GM18520 (cell line): ENCODE data around the gene ACOT13.
"Not testable (repeated sequence)": the region's sequence is repeated elsewhere in the genome, so short reads cannot be mapped to it uniquely, and the experiment has no call there.

Experiments used
- ATAC-seq: cut with Tn5 transposase; IDR thresholded peaks from one replicate; pipeline ENCODE4 v1.9.1; 2021; ENCODE audit not compliant: unreplicated experiment

Gene ACOT13

DNA sequence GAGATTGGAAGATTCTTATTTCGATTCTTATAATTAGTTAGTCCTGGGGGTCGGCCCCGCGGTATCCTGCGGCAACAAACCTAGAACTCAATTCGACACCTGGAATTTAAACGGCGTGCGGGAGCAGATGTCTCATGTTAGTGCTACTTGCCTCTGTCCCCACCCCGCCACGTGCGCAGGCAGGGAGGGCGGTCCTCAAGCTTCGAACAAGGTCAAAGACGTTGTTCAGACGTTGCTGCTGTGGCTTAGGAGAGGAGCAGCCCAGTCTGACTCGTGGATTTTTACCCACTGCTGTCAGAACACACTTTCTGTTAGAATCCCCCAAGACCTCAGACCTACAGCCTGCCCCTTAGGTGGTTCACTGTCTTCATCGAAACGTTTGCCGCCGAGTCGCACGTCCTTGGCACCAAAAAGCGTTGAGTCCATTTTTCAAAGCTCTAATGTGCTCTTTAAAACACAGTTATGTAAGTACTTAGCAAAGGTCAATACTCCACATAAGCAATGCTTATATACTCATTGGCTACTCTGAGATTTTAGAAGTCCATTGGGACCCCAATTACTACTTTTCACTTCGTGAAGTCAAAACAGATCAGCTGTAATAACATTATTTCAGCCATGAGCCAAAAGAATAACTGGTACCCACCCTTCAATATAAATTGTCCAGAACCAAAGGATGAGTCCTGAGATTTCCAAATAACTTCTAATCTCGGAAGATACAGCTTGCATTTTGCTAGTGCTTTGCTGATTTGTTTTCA lies 54.8 kb downstream of the ACOT13 start:
- peak; percentile 28 for ATAC-seq

- ATAC-seq: no peak
Measured at GRCh38 chr6:24723270-24723669, 56.4 kb downstream of the ACOT13 start.

DNA sequence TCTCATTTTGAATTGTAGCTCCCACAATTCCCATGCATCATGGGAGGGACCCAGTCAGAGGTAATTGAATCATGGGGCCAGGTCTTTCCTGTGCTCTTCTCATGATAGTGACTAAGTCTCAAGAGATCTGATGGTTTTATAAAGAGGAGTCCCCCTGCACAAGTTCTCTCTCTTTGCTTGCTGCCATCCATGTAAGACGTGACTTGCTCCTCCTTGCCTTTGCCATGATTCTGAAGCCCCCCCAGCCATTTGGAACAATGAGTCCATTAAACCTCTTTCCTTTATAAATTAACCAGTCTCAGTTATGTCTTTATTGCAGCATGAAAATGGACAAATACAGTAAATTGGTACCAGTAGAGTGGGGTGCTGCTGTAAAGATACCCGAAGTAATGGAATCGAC lies 63.8 kb downstream of the ACOT13 start:
- ATAC-seq: not testable (repeated sequence)

DNA sequence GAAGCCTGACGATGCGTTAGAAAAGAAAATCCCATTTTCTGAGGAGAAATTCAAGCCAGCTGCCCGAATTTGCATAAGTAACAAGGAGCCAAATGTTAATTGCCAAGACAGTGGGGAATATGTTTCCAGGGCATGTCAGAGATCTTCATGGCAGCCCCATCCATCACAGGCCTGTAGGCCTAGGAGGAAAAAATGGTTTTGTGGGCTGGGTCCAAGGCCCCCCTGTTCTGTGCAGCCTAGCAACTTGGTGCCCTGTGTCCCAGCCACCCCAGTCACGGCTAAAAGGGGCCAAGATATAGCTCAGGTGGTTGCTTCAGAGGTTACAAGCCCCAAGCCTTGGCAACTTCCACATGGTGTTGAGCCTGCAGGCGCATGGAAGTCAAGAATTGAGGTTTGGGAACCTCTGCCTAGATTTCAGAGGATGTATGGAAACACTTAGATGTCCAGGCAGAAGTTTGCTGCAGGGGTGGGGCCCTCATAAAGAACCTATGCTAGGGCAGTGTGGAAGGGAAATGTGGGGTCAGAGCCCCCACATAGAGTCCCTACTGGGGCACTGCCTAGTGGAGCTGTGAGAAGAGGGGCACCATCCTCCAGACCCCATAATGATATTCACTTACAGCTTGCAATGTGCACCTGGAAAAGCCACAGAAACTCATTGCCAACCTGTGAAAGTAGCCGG lies 64.7 kb downstream of the ACOT13 start:
- not testable (repeated sequence) for ATAC-seq

DNA sequence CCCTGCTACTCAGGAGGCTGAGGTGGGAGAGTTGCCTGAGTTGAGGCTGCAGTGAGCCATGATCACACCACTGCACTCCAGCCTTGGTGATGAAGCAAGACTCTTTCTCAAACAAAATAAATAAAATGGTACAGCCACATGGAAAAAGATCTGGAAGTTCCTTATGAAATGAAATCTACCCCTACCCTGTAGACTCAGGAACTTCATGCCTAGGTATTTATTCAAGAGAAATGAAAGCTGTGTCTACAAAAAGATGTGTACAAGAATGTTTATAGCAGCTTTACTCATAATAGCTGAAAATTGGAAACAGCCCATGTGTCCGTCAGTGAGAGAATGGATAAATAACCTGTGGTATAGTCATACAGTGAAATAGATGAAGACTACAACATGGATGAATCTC lies 67.3 kb downstream of the ACOT13 start:
- ATAC-seq: no peak

GRCh38 chr6:24734710-24735109 lies 67.8 kb downstream of the ACOT13 start:
- ATAC-seq: not testable (repeated sequence)

DNA sequence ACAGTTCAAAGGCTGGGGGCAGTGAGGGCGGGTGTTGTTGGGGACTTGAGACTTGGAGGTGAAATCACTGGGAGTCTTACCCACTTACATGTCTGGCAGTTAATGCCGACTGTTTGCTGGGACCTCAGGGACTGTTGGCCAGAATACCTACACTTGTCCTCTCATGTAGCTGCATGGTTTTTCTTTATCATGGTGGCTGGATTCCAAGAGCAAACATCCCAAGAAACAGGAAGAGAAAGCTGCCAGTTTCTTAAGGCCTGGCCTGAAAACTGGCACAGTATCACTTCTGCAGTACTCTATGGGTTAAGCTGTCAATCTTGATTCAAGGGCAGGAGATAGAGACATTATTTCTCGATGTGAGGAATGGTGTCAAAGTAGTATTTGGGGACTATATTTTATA lies 71.9 kb downstream of the ACOT13 start:
- no peak for ATAC-seq

DNA sequence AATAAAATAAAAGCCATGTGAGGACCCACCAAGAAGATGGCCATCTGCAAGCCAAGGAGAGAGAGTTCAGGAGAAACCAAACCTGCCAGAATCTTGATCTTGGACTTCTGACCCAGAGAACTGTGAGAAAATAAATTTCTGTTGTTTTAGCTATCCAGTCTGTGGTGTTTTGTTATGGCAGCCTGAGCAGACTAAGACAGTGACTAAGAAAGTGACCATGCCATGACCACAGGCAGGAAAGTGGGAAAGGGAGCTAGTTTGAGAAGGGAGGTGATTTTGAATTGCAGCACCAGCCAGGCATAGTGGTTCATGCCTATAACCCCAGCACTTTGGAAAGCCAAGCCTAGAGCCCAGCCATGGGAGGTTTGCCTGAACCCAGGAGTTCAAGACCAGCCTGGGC lies 74.0 kb downstream of the ACOT13 start:
- no peak for ATAC-seq

- no peak for ATAC-seq
Measured at GRCh38 chr6:24742216-24742738, 75.4 kb downstream of the ACOT13 start.

- ATAC-seq: peak; percentile 77
Measured at GRCh38 chr6:24743265-24743943, 76.5 kb downstream of the ACOT13 start.

- ATAC-seq: no peak
Measured at GRCh38 chr6:24743944-24744335, 77.1 kb downstream of the ACOT13 start.

GRCh38 chr6:24744911-24745310 lies 78.0 kb downstream of the ACOT13 start:
- ATAC-seq: no peak

GRCh38 chr6:24749297-24749696 lies 82.4 kb downstream of the ACOT13 start:
- ATAC-seq: no peak

DNA sequence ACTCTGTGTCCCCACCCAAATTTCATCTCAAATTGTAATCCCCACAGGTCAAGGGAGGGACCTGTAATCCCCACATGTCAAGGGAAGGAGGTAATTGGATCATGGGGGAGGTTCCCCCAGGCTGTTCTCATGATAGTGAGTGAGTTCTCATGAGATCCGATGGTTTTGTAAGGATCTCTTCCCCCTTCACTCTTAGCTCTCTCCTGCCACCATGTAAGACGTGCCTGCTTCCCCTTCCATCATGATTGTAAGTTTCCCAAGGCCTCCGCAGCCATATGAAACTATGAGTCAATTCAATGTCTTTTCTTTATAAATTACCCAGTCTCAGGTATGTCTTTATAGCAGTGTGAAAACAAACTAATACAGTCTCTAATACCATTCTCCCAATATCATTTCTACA lies 84.0 kb downstream of the ACOT13 start:
- ATAC-seq: not testable (repeated sequence)

DNA sequence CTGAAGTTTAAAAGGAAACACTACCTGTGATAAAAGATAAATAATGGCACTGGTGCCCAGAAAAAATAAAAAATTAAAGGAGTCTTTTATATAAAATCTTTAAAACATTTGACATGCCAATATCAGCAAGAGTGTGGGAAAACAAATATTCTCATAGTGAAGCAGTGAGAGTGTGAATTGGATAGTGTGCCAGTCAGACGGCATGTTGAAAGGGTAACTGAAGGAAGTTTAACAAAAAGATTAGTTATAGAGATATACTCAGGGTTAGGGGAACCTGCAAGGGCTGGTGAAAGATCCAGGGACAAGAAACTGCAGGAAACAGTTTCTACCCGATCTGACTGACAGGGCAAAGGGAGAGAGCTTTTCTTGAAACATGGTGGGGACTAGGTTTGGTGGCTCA lies 85.6 kb downstream of the ACOT13 start:
- no peak for ATAC-seq

- ATAC-seq: no peak
Measured at GRCh38 chr6:24752917-24753492, 86.1 kb downstream of the ACOT13 start.

GRCh38 chr6:24753545-24753944 lies 86.7 kb downstream of the ACOT13 start:
- no peak for ATAC-seq

- ATAC-seq: not testable (repeated sequence)
Measured at GRCh38 chr6:24754378-24754777, 87.5 kb downstream of the ACOT13 start.
